Inferior parietal cortex (tissue), 1 donor: ENCODE measurements around the gene ATP6V0D1.

Experiments
- DNase-seq: peaks from one replicate; pipeline ENCODE4 v3.0.0-alpha.2; 2016; ENCODE audit errors: extremely low spot score

The ATP6V0D1 gene

DNA sequence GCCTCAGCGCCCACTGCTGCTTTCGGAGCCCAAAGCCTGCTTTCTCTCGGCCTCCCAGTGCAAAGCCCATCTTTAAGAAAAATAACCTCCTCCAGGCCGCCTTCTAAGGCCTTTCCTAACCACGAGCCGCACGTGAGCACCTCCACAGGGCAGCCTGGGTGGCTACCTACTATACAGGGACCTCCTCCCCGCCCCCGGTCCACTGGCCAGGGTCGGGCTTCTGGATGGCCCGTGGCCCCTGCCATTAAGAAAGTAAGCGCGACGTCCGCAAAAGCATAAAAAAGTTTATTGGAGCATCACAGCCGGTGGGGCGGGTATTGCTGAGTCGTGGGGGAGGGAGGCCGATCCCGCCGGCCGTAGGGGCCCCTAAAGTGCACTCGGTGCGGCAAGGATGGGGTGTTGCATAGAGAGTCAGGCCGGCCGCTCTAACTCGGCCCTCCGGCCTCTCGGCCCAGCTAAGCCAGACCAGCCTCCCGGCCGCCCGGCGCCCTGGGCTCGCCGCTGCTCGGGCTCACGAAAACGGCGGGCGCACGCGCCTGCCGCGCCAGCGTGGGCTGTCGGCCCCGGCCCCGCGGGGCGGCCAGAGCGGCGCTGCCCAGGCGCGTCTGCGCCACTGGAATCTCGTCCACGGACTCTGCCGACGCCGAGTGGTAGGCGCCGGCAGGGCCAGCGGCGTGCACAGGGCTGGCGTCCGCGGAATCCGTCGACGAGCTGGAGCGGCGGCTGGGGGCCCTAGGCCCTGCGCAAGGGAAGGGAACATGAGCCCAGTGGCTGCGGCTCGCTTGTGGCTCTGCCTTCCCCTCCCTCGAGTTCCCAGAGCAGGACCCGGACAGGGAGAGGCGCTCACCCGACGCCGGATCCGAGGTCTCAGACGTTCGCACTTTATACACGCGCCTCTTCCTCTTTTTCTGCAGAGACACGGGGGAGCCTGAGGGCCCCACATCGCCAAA, 86.5 kb downstream of the ATP6V0D1 start:
- DNase-seq = no peak

DNA sequence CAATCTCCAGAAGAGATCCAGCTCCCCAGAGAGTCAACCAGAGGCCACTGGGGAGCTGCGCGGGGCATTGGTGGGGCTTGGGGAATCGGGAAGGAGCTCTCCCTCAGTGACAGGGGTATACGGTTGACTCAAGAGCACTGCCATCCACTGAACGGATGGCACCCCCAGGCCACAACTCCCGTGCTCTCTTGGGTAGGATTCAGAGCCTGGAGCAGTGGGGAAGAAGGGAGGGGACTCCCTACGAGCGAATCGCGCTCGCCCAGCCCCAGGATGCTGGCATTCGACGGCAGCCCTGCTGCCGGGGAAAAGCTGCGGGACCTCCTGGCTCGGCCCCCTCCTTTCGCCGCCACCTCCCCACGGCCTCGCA, 87.2 kb downstream of the ATP6V0D1 start:
- no peak for DNase-seq

DNA sequence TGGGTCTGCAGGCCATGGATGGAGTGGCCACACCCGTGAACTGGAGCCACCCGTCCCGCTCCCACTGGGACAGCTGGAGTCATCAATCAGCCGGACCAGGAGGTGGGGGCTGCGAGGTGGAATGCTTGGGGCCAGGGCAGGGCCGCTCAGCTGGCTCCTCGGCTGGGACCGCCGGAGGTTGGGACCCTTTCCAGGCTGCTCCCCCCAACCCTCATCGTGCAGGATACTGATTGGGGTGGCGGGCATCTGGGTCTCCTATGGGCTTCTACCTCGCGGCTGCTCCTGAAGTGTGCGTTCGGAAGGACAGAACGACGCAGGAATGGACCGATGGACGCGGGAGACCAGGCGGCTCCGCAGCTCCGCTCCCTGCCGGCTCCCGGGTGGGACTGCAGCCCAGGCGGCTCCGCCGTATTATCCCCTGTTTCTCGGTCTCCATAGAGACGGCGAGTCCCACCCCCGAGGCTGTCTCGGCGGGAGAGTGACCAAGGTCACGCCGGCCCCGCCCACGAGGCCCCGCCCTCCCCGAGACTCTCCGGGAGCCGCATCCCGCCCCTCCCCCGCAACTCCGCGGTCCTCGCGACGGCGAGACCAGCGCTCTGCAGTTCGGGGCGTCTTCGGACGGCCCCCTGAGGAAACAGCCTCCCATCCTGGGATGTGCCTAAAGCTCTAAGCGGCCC, 87.7 kb downstream of the ATP6V0D1 start, which contains the start of gene TPPP3:
Gene TPPP3, minus strand, starts transcription at position 388 of the 677 bp plus-strand sequence. CDS start 2,387 bp downstream, outside the sequence.
- peak; percentile 82 for DNase-seq

DNA sequence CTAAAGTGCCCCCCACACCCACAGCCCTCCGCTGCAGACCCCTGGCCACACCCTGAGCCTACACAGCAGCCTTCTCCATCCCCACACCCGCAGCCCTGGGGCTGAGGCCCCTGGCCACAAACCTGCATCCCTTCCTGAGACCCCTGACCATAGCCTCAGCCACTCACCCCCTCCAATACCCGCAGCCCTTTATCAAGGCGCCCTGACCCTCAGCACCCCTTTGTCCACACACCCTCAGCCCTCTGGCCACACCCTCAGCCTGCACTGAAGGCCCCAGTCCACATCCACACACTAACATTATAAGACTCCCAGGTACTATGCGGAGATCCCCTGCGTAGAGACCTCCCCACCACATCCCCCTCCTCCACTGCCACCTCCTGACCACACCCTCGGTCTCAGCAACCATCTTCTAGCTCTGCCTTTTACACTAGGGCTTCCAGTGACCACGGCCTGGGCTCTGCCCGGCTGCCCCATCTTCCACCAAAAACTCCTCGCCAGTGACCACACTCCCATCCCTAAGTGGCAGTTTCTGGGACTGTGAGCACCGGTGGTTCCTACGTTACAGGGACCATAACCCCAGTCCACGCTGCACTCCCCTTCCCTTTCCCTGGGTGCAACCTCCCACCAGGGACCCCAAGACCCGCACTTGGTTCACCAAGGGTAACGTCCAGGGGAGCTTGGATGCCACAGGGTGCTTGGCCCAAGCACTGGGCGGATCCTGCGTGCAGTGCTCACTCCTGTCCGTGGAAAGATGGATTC, 88.5 kb downstream of the ATP6V0D1 start:
- no peak for DNase-seq

DNA sequence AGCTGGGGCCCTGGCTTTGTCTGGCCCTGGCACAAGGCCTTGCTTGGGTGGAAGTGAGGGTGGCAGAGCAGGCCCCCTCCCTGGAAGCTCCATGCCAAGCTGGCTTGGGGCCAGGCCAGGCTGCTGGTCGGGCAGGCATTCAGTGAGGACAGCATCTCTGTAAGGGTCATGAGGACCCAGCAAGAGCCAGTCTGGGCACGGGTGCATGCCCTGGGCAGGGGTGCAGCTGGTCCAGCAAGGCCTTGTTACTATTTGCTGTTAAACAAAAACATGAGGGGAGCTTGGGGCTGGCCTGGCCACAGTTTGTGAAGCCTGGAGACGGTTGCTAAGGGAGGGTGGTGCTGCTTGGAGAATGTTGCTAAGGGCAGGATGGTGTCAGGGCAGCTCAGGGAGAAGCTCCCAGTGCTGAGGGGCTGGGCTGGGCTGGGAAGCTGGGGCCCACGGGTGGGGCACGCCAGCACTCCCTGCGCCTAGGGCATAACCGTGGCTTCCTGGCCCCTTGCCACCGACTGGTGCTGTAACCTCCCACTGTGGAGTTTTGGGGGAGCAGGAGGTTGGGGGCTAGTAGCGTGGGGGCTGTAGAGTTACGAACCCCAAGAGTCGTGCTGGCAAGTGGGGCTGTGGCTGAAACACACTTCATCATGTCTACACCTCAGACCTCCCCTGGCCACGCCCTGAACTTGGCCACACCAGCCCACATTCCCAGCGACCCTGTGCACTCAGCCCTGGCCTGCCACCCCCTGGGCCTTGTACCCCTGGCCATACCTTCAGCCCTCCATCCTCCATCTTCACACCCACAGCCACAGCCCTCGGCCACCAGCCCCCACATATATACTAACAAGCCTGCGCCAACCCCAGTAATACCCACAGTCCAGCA, 89.3 kb downstream of the ATP6V0D1 start:
- DNase-seq = peak; percentile 88

DNA sequence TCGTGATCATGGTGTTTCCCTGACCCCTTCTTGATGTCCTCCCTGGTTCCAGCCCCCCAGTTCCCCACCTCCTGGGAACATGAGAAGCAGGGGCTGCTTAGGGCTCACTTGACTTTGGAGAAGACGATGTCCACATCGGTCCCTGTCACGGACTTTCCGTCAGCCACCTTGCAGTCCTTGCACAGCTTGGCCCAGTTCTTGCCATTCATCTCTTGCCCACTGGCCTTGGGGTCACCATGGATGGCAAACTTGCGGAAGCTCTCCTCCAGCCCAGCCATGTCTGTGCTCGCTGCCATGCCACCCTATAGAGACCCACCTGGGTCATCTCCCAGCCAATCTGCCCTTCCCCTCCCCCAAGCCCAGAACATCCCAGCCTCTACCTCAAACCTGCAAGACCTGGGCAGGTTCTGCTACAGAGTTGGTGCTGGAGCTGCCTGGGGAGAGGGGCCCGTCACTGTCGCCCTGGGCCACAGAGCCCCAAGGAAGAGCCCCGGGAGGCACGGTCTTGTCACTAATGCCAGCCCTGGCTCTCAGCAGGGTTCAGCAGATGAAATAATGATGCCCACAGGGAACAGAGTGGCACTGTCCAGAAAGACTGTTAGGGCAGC, 90.0 kb downstream of the ATP6V0D1 start:
- DNase-seq = no peak

DNA sequence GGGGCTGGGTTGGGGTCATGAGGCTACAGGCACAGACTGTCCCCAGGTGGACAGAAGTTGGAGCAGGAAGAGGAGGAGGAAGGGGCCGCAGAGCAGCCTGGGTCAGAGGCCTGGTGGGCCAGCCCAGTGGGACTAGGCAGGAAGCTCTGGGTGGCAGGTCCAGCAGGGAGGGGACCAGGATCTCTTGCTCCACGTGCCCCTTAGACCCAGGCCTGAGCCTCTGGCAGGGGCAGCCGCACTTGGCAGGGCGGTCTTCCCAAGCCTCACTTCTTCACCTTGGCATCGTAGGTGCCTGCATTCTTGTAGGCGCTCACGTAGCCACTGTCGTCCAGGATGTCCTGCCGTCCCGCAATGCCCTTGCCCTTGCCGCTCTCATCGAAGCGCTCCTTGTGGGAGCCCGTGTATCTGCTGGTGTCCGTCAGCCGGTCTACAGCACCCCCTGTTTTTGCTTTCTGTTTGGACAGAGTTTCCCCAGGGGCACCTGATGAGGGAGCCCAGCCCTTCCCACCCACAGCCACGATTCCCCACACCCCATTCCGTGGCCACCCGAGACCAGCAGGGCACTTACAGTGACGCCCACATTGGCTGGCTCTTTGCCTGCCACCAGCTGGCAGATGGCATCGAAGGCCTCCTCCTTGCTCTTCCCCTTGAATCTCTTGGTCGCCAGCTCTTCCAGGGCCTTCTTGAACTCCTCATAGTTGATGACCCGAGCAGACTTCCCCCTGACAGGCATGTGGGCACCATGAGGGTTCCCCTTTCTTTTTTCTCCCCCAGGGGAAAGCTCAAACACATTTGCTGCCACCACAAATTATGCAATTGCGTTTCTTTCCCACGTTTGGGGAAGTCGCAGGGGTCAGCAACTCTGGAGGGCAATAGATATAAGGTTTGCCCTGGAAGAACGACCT, 90.8 kb downstream of the ATP6V0D1 start:
- DNase-seq = peak; percentile 54

DNA sequence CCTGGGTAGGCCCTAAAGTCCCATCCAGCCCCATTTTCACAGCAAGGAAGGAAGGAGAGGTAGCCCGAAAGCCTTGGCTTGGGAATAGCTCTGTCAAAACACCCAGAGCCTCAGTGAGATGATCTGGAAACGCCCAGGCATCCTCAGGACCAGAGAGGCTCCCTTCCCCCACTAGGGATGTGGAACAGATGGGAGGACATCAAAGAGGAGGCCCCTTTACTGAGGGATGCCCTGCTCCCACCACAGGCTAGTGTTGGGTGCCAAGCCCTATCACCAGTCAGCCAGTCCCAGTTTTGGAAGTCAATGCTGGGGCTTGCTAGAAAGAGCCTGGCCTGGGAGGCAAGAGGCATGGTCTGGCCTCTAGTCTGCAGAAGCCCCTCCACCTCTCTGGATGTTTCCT, 92.4 kb downstream of the ATP6V0D1 start:
- DNase-seq = no peak

DNA sequence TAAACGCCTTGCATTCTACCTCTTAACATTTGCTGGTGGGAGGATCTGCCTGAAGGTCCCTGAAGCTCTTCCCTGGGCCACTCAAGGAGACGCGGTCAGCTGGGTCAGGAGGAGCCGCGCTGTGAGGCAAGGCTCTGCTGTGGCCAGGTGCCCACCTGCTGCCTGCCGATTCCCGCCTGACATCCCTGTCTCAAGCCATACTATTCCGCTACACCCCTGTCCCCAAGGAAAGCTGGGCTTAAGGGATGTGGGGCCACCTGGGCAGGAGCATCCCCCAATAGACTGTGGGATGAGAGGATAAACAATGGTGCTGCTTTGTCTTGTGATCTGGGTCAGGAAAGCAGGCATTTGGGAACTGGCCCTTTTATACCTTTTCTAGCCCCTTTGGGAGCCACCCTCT, 92.8 kb downstream of the ATP6V0D1 start:
- no peak for DNase-seq
